Upper lobe of right lung (tissue), 1 donor: ENCODE measurements around the gene NME7. TPM values are rescaled to one million over a fixed set of nuclear protein-coding genes. Genes with fewer than 3 reads are reported as not detected.
A peak's percentile ranks its signal among the peaks of the same experiment; 100 is the strongest.

Source experiments
- ATAC-seq: fragments of 200-7000 bp; cut with Tn5 transposase; one replicate; pipeline ENCODE4 v1.9.1; 2020; ENCODE audit warnings: mild to moderate bottlenecking, moderate library complexity
- DNase-seq: peaks from one replicate; pipeline ENCODE4 v3.0.0-alpha.2; 2020
- H3K27ac ChIP-seq: fragments of 200-600 bp; one replicate; pipeline ENCODE4 v1.8.0; 2022
- H3K27me3 ChIP-seq: fragments of 200-600 bp; one replicate; pipeline ENCODE4 v1.8.0; 2022; ENCODE audit warnings: mild to moderate bottlenecking
- H3K36me3 ChIP-seq: fragments of 200-600 bp; one replicate; pipeline ENCODE4 v1.8.0; 2022
- H3K4me1 ChIP-seq: fragments of 200-600 bp; one replicate; pipeline ENCODE4 v1.8.0; 2022
- H3K4me3 ChIP-seq: fragments of 200-600 bp; one replicate; pipeline ENCODE4 v1.8.0; 2022; ENCODE audit warnings: mild to moderate bottlenecking
- H3K9me3 ChIP-seq: fragments of 200-600 bp; one replicate; pipeline ENCODE4 v1.8.0; 2022
- CTCF ChIP-seq: fragments of 200-600 bp; IDR thresholded peaks from one replicate; pipeline ENCODE4 v1.8.0; 2022; ENCODE audit warnings: antibody characterized with exemption
- intact Hi-C: fragments of 100-400 bp; cut with DNase I; formaldehyde crosslinking; loops from one replicate; pipeline ENCODE4 v1.11.0; 2022
- total RNA-seq: library from RNA; stranded (reverse); fragmentation: NEBNext Ultra II Directional; extraction: Animal tissue kit (Norgen Biotek cat#: 25700); gene quantifications from one replicate; pipeline ENCODE4 v1.2.1, GENCODE V29; 2021
- donor health status: DM: no; HTN: yes; CAD: no; lungs with severe emphysema.

NME7 gene
- total RNA-seq, 1 donor from 2014 or later, result 12.1 TPM

- no peak overlapping the region for H3K27ac ChIP-seq
- no peak overlapping the region for H3K4me3 ChIP-seq
- no peaks in the 10 kb centered on the region for H3K4me1 ChIP-seq
- TF ChIP-seq CTCF, result no peak
- peak; percentile 19 for ATAC-seq
- H3K36me3 ChIP-seq, result no peaks in the 10 kb centered on the region
- no peak for DNase-seq
- no peaks in the 10 kb centered on the region for H3K27me3 ChIP-seq
- no peaks in the 10 kb centered on the region for H3K9me3 ChIP-seq
- intact Hi-C loops, result no loop called here
Observed at GRCh38 chr1:169086603-169087455, 280.8 kb downstream of the NME7 start.

- Histone ChIP-seq H3K4me1 (no peaks in the 10 kb centered on the region), H3K9me3 (no peaks in the 10 kb centered on the region), H3K4me3 (no peak overlapping the region), H3K27me3 (no peaks in the 10 kb centered on the region), H3K27ac (no peak overlapping the region), H3K36me3 (no peaks in the 10 kb centered on the region)
- DNase-seq (no peak), ATAC-seq (no peak)
- TF ChIP-seq CTCF, result no peak
- intact Hi-C loops, result no loop called here
Observed at GRCh38 chr1:169085911-169086310, 281.7 kb downstream of the NME7 start.

Other genes starting within 250 kb of the NME7 start
- 22.4 TPM for gene BLZF1, start 398 bp upstream of the NME7 start, total RNA-seq
- 0.32 TPM for gene CCDC181, start 59.7 kb upstream of the NME7 start, total RNA-seq
- 12.8 TPM for gene SLC19A2, start 118.1 kb upstream of the NME7 start, total RNA-seq
- 1.6 TPM for gene F5, start 218.7 kb upstream of the NME7 start, total RNA-seq